Left lung (tissue), 10 donors: ENCODE results near the gene FAM163A. TPM values are rescaled to one million over a fixed set of nuclear protein-coding genes. Genes with fewer than 3 reads are reported as not detected.
A peak's percentile ranks its signal among the peaks of the same experiment; 100 is the strongest.

ENCODE experiments used
- ATAC-seq: fragments of 200-7000 bp; cut with Tn5 transposase; one replicate; pipeline ENCODE4 v1.9.1; 2020; ENCODE audit warnings: moderate library complexity
- DNase-seq, 4 donors: peaks; one replicate each; pipeline ENCODE4 v3.0.0-alpha.2; 2013 to 2020
- H3K27ac ChIP-seq, 2 donors: fragments of 200-600 bp; sonication (generic) in 1 of 2; one replicate each; pipeline versions ENCODE4 v1.5.0 to v1.8.0; 2020 to 2021
- H3K27me3 ChIP-seq, 2 donors: fragments of 200-600 bp; sonication (generic) in 1 of 2; one replicate each; pipeline versions ENCODE4 v1.5.0 to v1.8.0; 2020 to 2021
- H3K36me3 ChIP-seq, 2 donors: fragments of 200-600 bp; sonication (generic) in 1 of 2; one replicate each; pipeline versions ENCODE4 v1.5.0 to v1.8.0; 2020 to 2021
- H3K4me1 ChIP-seq, 2 donors: fragments of 200-600 bp; one replicate each; pipeline ENCODE4 v1.8.0; 2021
- H3K4me3 ChIP-seq, 2 donors: fragments of 200-600 bp; sonication (generic) in 1 of 2; one replicate each; pipeline versions ENCODE4 v1.5.0 to v1.8.0; 2020 to 2021; ENCODE audit warnings: mild to moderate bottlenecking in 1 of 2
- H3K9me3 ChIP-seq, 2 donors: fragments of 200-600 bp; sonication (generic) in 1 of 2; one replicate each; pipeline versions ENCODE4 v1.5.0 to v1.8.0; 2020 to 2021
- intact Hi-C, 2 donors: fragments of 100-400 bp; cut with DNase I; formaldehyde crosslinking; loops; one replicate each; pipeline versions ENCODE4 v1.11.2 to v1.14.2; 2022
- polyA plus RNA-seq, 6 donors: library from polyadenylated mRNA; unstranded; fragments of 120-200 nt; gene quantifications; one replicate each; pipeline ENCODE4 v1.2.1, GENCODE V29; 2013; ENCODE audit not compliant: insufficient read length in 6 of 6
- total RNA-seq, 2 donors: library from RNA; stranded (reverse); fragmentation: NEBNext Ultra II Directional; extraction: Animal tissue kit (Norgen Biotek cat#: 25700); gene quantifications; one replicate each; pipeline ENCODE4 v1.2.1, GENCODE V29; 2021
- TF ChIP-seq, protein P1 (sequence below), 2 donors: fragments of 200-600 bp; sonication (generic) in 1 of 2; IDR thresholded peaks; one replicate each; pipeline versions ENCODE4 v1.5.0 to v1.8.0; 2021; ENCODE audit warnings: antibody characterized with exemption in 2 of 2
- donor health status: DM: no; HTN: yes; CAD: no.
- donor health status: DM: no; HTN: no; CAD: no.

Gene FAM163A
- total and polyA plus RNA-seq, 8 donors = 0.06 to 0.27 (median 0.12) TPM; not detected in 2

DNA sequence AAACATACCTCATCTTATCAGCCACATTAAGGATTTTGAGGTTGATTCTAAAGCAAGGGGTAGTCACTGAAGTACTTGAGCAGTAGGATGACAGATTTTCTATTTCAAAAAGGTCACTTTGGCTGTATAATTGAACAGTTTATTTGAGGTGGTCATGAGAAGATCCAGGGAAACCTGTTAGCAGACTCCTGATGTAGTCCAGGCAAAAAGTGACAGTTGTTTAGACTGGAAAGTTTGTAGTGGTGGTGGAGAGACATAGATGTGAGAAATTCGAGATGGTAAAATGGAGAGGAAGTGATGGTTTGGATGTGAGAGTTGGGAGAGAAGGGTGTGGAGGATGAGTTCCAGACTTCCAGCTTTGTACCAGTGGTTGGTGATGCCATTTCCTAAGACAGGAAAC, 7.5 kb downstream of the FAM163A start:
- Histone ChIP-seq H3K27me3 (peaks cover 9 to 25% of the 10 kb centered on the region in 2 donors), H3K27ac (no peak overlapping the region), H3K9me3 (peaks cover 0 to 7% of the 10 kb centered on the region in 2 donors), H3K36me3 (no peaks in the 10 kb centered on the region), H3K4me1 (no peaks in the 10 kb centered on the region), H3K4me3 (no peak overlapping the region)
- DNase-seq (no peak), ATAC-seq (no peak)
- intact Hi-C loops = no loop called here
- TF ChIP-seq, protein P1, sequence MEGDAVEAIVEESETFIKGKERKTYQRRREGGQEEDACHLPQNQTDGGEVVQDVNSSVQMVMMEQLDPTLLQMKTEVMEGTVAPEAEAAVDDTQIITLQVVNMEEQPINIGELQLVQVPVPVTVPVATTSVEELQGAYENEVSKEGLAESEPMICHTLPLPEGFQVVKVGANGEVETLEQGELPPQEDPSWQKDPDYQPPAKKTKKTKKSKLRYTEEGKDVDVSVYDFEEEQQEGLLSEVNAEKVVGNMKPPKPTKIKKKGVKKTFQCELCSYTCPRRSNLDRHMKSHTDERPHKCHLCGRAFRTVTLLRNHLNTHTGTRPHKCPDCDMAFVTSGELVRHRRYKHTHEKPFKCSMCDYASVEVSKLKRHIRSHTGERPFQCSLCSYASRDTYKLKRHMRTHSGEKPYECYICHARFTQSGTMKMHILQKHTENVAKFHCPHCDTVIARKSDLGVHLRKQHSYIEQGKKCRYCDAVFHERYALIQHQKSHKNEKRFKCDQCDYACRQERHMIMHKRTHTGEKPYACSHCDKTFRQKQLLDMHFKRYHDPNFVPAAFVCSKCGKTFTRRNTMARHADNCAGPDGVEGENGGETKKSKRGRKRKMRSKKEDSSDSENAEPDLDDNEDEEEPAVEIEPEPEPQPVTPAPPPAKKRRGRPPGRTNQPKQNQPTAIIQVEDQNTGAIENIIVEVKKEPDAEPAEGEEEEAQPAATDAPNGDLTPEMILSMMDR (IDR thresholded peaks at IDR 0.05) = no peak

DNA sequence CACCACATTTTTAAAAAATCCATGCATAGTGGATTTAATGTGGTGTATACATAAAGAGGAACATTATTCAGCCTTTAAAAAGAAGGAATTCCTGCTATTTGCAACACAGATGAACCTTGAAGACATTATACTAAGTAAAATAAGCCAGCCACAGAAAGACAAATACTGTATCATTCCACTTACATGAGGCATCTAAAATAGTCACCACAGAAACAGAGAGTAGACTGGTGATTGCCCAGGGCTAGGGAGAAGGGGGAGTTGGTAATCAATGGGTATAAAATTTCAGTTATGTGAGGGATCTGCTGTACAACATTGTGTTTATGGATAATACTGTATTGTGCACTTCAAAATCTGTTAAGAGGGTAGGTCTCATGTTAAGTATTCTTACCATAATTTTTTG, 10.0 kb downstream of the FAM163A start:
- no peak overlapping the region for H3K4me3 ChIP-seq
- ATAC-seq = no peak
- TF ChIP-seq, protein P1 (IDR thresholded peaks at IDR 0.05) = no peak
- H3K9me3 ChIP-seq = peaks cover 0 to 7% of the 10 kb centered on the region in 2 donors
- DNase-seq = no peak
- peaks cover 0 to 7% of the 10 kb centered on the region in 2 donors for H3K27me3 ChIP-seq
- H3K4me1 ChIP-seq = no peaks in the 10 kb centered on the region
- intact Hi-C loops = no loop called here
- H3K36me3 ChIP-seq = no peaks in the 10 kb centered on the region
- no peak overlapping the region for H3K27ac ChIP-seq

DNA sequence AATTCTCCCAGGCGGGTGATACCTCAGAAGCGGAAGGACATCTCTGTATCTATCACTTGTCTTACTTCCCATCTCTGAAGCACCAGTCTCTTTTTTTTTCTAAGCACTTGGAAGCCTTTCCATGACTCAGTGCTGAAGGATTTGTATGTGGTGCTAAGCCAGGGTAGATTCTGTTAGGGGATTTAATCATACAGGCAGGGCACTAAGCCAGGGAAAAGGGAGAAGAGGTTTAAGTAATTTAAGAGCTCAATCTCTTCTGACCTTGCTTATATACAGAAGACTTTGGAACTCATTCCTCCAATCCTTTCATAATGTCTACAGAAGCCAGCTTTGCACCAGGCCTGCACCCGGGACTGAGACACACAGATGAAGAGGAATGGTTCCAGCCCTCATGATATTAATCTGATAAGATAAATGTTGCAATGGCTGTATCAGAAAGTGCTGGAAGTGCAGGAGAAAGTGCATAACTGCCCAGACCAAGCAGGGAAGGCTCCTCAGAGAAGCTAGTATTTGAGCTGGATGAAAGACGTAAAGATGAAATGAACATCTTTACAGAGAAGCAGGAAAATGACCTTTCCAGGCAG, 11.0 kb downstream of the FAM163A start:
- Histone ChIP-seq H3K27ac (no peak overlapping the region), H3K36me3 (no peaks in the 10 kb centered on the region), H3K27me3 (no peaks in the 10 kb centered on the region), H3K4me1 (no peaks in the 10 kb centered on the region), H3K4me3 (no peak overlapping the region), H3K9me3 (peaks cover 0 to 7% of the 10 kb centered on the region in 2 donors)
- DNase-seq = no peak
- intact Hi-C loops = no loop called here
- TF ChIP-seq, protein P1 (IDR thresholded peaks at IDR 0.05) = no peak
- ATAC-seq = peak; percentile 42

DNA sequence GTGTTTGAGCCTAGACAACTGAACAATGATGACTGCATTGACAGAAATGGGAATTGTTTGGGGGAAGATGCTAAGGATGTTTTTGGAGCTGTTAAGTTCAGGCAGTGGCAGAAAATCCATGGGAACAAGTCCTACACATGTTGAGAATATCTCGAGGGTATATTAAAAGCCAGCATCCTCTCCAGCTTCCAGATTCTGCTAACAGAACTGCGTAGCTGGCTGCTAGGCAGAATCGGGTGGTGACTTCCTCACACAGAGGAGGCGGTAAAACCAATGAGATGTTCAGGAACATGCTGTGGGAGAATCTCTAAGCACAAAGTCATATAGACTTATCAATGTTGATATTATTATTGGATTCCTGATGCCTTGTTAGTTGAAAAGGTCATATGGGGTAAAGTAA, 14.8 kb downstream of the FAM163A start:
- Histone ChIP-seq H3K4me1 (no peaks in the 10 kb centered on the region), H3K27ac (no peak overlapping the region), H3K27me3 (no peaks in the 10 kb centered on the region), H3K36me3 (no peaks in the 10 kb centered on the region), H3K9me3 (no peaks in the 10 kb centered on the region), H3K4me3 (no peak overlapping the region)
- DNase-seq = no peak
- TF ChIP-seq, protein P1 (IDR thresholded peaks at IDR 0.05) = no peak
- intact Hi-C loops = no loop called here
- ATAC-seq = no peak

DNA sequence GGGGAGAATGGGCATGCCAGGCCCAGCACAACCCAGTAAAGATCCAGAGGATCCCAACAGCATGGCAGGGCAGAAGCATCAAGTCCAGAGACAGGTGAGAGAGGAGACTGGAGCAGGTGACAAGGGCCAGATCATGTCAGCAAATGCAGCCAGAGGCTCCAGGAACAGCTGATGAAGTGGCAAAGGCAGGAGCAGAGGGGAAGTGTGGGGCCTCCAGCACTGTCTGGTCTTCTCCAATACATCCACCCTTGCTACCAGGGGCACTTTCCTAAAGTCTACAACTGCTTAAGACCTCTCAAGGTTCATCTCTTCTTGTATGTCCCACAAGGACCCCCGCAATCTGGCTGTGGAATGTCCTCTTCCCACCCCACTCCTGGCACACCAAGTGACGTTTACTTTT, 17.4 kb downstream of the FAM163A start:
- H3K36me3 ChIP-seq = no peaks in the 10 kb centered on the region
- ATAC-seq = no peak
- no peaks in the 10 kb centered on the region for H3K9me3 ChIP-seq
- no peak for DNase-seq
- no peak overlapping the region for H3K4me3 ChIP-seq
- TF ChIP-seq, protein P1 (IDR thresholded peaks at IDR 0.05) = no peak
- H3K27ac ChIP-seq = no peak overlapping the region
- intact Hi-C loops = no loop called here
- no peaks in the 10 kb centered on the region for H3K4me1 ChIP-seq
- no peaks in the 10 kb centered on the region for H3K27me3 ChIP-seq
